Stomach (tissue), 9 donors: ENCODE results near the gene PLEKHG5. TPM values are rescaled to one million over a fixed set of nuclear protein-coding genes. Genes with fewer than 3 reads are reported as not detected.
A peak's percentile ranks its signal among the peaks of the same experiment; 100 is the strongest.

Experiments used
- DNase-seq, 2 donors: peaks; one replicate each; pipeline versions ENCODE4 v3.0.0 to v3.0.0-alpha.2; 2013 to 2019
- H3K27ac ChIP-seq, 5 donors: fragments of 200-600 bp in 4 of 5; sonication (generic) in 4 of 5; one replicate each; pipeline ENCODE4 v1.5.1; 2013 to 2019; ENCODE audit warnings: mild to moderate bottlenecking in 1 of 5, moderate library complexity in 1 of 5
- H3K27me3 ChIP-seq, 3 donors: fragments of 200-600 bp; sonication (generic); one replicate each; pipeline ENCODE4 v1.5.1; 2017 to 2019; ENCODE audit warnings: mixed run types in 1 of 3
- H3K36me3 ChIP-seq, 4 donors: fragments of 200-600 bp; sonication (generic); 1 replicate in 3 of 4; 2 replicates in 1 of 4; pipeline ENCODE4 v1.5.1; 2016 to 2019
- H3K4me1 ChIP-seq, 4 donors: fragments of 200-600 bp; sonication (generic); one replicate each; pipeline ENCODE4 v1.5.1; 2016 to 2019
- H3K4me3 ChIP-seq, 4 donors: fragments of 200-600 bp; sonication (generic) in 3 of 4; one replicate each; pipeline ENCODE4 v1.5.1; 2016 to 2019; ENCODE audit warnings: mild to moderate bottlenecking in 1 of 4
- H3K9me3 ChIP-seq, 4 donors: fragments of 200-600 bp; sonication (generic); one replicate each; pipeline ENCODE4 v1.5.1; 2016 to 2019
- EP300 ChIP-seq: sonication (generic); formaldehyde crosslinking; IDR thresholded peaks from one replicate; pipeline ENCODE4 v1.6.1; 2017; ENCODE audit warnings: antibody characterized with exemption
- POLR2A ChIP-seq, 4 donors: fragments of 450-650 bp; IDR thresholded peaks; one replicate each; pipeline ENCODE4 v1.6.1; 2016; ENCODE audit warnings: antibody characterized with exemption in 4 of 4, control low read depth in 2 of 4, mild to moderate bottlenecking in 1 of 4, moderate library complexity in 1 of 4
- POLR2AphosphoS5 ChIP-seq, 3 donors: sonication (generic); formaldehyde crosslinking; IDR thresholded peaks; one replicate each; pipeline ENCODE4 v1.6.1; 2016; ENCODE audit warnings: antibody characterized with exemption in 3 of 3
- WGBS, 5 donors: extraction: QIAGEN DNeasy Blood & Tissue Kit in 3 of 5; methylation state at CpG; one replicate each; pipeline versions ENCODE4 v1.1.5 to v1.1.7; 2013 to 2018; 5-methylcytosine and 5-hydroxymethylcytosine counted together
- intact Hi-C: fragments of 100-400 bp; cut with DNase I; formaldehyde crosslinking; loops from one replicate; pipeline ENCODE4 v1.15.1; 2023; ENCODE audit warnings: low total_unique reads
- polyA plus RNA-seq, 3 donors: library from polyadenylated mRNA; stranded (reverse); fragments of 200-250 nt; gene quantifications; one replicate each; pipeline ENCODE4 v1.2.3, GENCODE V29; 2013
- total RNA-seq, 5 donors: library from RNA; depleted of rRNA; stranded (reverse); fragments of >200 nt; gene quantifications; one replicate each; pipeline versions ENCODE4 v1.1.0 to v1.2.3, GENCODE V29; 2014 to 2016
- TF ChIP-seq, protein P1 (sequence below), 7 experiments: fragments of 450-650 bp in 4 of 7; fragments of 200-600 bp in 3 of 7; sonication (generic) in 3 of 7; IDR thresholded peaks; one replicate each; pipeline ENCODE4 v1.5.1; 2016 to 2019; ENCODE audit warnings: antibody characterized with exemption in 7 of 7, control low read depth in 2 of 7, mild to moderate bottlenecking in 1 of 7
- donor health status: healthy with polysubstance abuse.
- donor health status: Bipolar disorder and iron deficiency.
- donor health status: healthy.

Gene PLEKHG5
- total and polyA plus RNA-seq, 8 donors = 1.4 to 58.8 (median 7.4) TPM

DNA sequence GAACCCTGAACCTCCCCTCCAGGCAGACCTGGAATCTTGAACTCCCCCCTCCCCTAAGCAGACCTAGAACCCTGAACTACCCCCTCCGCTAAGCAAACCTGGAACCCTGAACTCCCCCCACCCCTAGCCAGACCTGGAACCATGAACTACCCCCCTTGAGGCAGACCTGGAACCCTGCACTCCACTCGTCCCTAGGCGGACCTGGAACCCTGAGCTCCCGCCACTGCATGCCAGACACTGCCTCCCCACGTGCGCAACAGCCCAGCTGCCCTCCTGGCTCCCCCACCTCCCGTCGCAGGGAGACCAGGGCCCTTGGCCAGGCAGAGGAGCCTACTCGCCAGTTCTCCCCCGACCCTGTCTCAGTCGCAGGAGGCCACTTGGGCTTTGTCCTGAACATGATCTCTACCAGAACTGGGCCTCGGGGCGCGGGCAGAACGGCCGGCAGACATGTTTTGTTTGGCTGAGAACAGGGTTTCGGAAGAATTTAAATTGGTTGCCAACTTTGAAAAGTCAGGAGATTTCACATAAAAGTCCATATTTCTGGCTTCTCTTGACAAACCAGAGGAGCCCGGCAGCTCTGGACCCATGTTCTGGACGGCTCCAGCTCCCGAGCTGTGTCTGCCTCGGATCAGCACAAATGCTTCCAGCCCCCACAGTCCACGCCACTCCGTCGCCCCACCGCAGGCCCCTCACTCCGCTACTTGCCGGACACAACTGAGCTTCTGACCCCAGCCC, 9.2 kb upstream of the PLEKHG5 start:
- intact Hi-C loops = no loop called here
- no peak for DNase-seq
- no peaks in the 10 kb centered on the region for H3K9me3 ChIP-seq
- peaks cover 20 to 38% (median 28%) of the 10 kb centered on the region in 4 donors for H3K4me1 ChIP-seq
- no peaks in the 10 kb centered on the region for H3K36me3 ChIP-seq
- peaks cover 0 to 49% (median 7%) of the 10 kb centered on the region in 3 donors for H3K27me3 ChIP-seq
- H3K4me3 ChIP-seq = no peak overlapping the region
- no peak overlapping the region for H3K27ac ChIP-seq
- TF ChIP-seq, protein P1, sequence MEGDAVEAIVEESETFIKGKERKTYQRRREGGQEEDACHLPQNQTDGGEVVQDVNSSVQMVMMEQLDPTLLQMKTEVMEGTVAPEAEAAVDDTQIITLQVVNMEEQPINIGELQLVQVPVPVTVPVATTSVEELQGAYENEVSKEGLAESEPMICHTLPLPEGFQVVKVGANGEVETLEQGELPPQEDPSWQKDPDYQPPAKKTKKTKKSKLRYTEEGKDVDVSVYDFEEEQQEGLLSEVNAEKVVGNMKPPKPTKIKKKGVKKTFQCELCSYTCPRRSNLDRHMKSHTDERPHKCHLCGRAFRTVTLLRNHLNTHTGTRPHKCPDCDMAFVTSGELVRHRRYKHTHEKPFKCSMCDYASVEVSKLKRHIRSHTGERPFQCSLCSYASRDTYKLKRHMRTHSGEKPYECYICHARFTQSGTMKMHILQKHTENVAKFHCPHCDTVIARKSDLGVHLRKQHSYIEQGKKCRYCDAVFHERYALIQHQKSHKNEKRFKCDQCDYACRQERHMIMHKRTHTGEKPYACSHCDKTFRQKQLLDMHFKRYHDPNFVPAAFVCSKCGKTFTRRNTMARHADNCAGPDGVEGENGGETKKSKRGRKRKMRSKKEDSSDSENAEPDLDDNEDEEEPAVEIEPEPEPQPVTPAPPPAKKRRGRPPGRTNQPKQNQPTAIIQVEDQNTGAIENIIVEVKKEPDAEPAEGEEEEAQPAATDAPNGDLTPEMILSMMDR (IDR thresholded peaks at IDR 0.05) = no peak
- TF ChIP-seq POLR2A (IDR thresholded peaks at IDR 0.05) (no peak), EP300 (no peak), POLR2AphosphoS5 (IDR thresholded peaks at IDR 0.05) (no peak)
- WGBS, 5 donors = 80 to 86% (median 84%) methylated on average over 27 of the region's 27 CpGs

DNA sequence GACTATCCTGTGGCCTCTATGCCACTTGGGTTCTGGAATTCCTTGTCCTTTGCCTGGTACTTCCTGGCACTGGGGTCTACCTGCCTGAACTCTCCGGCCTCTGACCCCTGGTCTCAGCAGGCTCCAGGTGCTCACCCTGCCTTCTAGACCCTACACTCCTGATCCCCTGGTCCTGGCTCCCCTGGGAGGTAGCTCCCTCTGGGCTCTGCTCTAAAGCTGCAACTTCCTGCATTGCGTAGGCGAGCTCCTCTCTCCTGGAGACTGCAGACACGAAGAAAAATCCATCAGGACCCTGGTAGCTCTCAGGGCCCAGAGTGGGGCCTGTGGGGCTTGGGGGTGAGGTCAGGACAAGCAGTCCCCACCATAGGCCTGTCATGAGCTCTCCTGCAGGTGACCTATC, 7.8 kb upstream of the PLEKHG5 start:
- Histone ChIP-seq H3K36me3 (no peaks in the 10 kb centered on the region), H3K4me1 (peaks cover 20 to 38% (median 31%) of the 10 kb centered on the region in 4 donors), H3K4me3 (no peak overlapping the region), H3K27me3 (peaks cover 0 to 47% (median 7%) of the 10 kb centered on the region in 3 donors), H3K9me3 (no peaks in the 10 kb centered on the region), H3K27ac (no peak overlapping the region)
- no peak for DNase-seq
- intact Hi-C loops = no loop called here
- WGBS, 5 donors = 76 to 92% (median 88%) methylated on average over 4 of the region's 4 CpGs
- TF ChIP-seq, protein P1 (IDR thresholded peaks at IDR 0.05) = no peak
- no peak for TF ChIP-seq EP300
- TF ChIP-seq POLR2A (IDR thresholded peaks at IDR 0.05) = no peak
- TF ChIP-seq POLR2AphosphoS5 (IDR thresholded peaks at IDR 0.05) = no peak

DNA sequence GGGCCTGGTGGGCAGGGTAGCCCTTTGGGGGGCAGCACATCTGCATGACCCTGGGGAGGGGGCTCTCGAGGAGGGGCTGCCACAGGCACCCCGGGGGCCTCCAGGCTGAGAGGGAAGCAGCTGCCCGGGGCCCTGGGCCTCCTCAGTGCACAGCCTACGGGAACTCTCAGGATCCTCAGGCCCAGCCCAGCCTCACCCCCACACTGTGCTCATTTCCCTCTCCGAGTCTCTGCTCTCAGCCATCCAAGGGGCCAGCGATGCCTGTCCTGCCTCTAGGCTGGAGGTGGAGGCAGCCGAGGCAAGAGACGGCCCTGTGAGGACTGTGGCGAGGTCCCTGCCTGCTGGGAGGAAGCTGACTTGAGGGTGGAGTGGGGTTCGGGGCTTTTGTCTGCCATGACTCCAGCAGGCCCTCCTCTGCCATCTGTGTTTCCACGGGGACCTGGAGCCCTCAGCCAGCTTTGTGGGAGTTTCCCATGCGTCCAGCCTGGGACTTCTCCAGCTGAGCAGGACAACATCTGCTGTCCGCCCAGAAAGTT, 7.2 kb upstream of the PLEKHG5 start:
- no peak for TF ChIP-seq POLR2AphosphoS5 (IDR thresholded peaks at IDR 0.05)
- no peak for TF ChIP-seq POLR2A (IDR thresholded peaks at IDR 0.05)
- TF ChIP-seq, protein P1 (IDR thresholded peaks at IDR 0.05) = no peak
- TF ChIP-seq EP300 = no peak
- Histone ChIP-seq H3K36me3 (no peaks in the 10 kb centered on the region), H3K4me1 (peaks cover 20 to 38% (median 31%) of the 10 kb centered on the region in 4 donors), H3K4me3 (no peak overlapping the region), H3K27me3 (peaks cover 0 to 47% (median 7%) of the 10 kb centered on the region in 3 donors), H3K27ac (no peak overlapping the region), H3K9me3 (no peaks in the 10 kb centered on the region)
- intact Hi-C loops = no loop called here
- 55 to 79% (median 76%) methylated on average over 4 to 13 of the region's 13 CpGs for WGBS, 5 donors
- no peak for DNase-seq

DNA sequence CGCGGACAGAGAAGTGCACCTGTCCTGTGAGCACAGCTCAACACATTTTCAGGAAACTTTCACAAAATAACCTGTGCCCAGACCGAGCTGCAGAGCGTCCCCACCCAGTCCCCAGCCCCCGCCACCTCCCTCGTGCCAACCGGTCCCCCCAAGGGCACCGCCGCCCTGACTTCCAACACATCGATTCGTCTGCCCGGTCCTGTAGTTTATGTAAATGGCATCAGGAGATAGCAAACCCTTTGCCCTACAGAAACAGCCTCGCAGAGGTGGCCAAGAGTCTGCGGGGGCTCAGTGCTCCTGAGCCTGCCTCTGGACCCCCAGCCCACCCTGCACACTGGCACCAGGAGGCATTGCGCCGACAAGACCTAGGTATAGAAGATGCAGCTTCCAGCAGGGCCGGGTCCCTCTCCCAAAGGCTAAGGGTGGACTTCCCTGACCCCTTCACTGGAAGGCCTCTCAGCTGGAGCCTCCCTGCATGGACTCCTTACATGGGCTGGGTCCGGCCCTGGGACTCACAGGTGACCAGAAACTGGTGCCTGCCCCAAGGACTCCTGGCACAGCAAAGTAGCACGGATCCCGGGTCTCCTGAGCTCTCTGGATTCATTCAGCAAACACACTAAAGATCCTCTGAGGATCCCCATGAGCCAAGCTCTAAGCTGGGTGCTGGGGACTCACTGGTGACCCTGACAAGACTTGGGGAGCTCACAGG, 6.6 kb upstream of the PLEKHG5 start:
- peak overlapping the region in 1 of 5 donors; percentile 63 for H3K27ac ChIP-seq
- intact Hi-C loops = no loop called here
- peaks cover 20 to 38% (median 31%) of the 10 kb centered on the region in 4 donors for H3K4me1 ChIP-seq
- 28 to 34% (median 32%) methylated on average over 15 to 20 of the region's 20 CpGs for WGBS, 5 donors
- H3K9me3 ChIP-seq = no peaks in the 10 kb centered on the region
- H3K27me3 ChIP-seq = peaks cover 0 to 46% (median 7%) of the 10 kb centered on the region in 3 donors
- peak overlapping the region; percentile 59 to 74 (median 64) for H3K4me3 ChIP-seq
- TF ChIP-seq POLR2AphosphoS5 (IDR thresholded peaks at IDR 0.05) = no peak
- TF ChIP-seq, protein P1 (IDR thresholded peaks at IDR 0.05) = no peak
- no peak for TF ChIP-seq POLR2A (IDR thresholded peaks at IDR 0.05)
- no peak for TF ChIP-seq EP300
- no peaks in the 10 kb centered on the region for H3K36me3 ChIP-seq
- DNase-seq = no peak
